ENCODE data around the gene PLEKHA7. TPM values are rescaled to one million over a fixed set of nuclear protein-coding genes. Genes with fewer than 3 reads are reported as not detected.

PLEKHA7 gene
- total RNA-seq, 2 donors from 2014 or later, result 17.5 to 21.9 TPM

- Histone ChIP-seq H3K27me3 (ENCODE audit: control insufficient read depth, insufficient read depth, low read length, poor library complexity, severe bottlenecking) (no peaks in the 10 kb centered on the region), H3K36me3 (ENCODE audit: control insufficient read depth, insufficient read depth, low read length) (peaks cover 32% of the 10 kb centered on the region), H3K9ac (ENCODE audit: extremely low read depth, low read length, poor library complexity, severe bottlenecking) (no peak overlapping the region), H3K9me3 (ENCODE audit: control insufficient read depth, low read length) (no peaks in the 10 kb centered on the region), H3K4me3 (ENCODE audit: low read length) (no peak overlapping the region), H3K4me1 (ENCODE audit: control insufficient read depth, insufficient read depth, low read length) (no peaks in the 10 kb centered on the region), H3K27ac (ENCODE audit: low read depth, low read length) (no peak overlapping the region)
- Mint-ChIP-seq H3K4me1 (no peaks in the 10 kb centered on the region), H3K4me3 (no peak overlapping the region), H3K9me3 (no peaks in the 10 kb centered on the region), H3K27ac (no peak overlapping the region), H3K27me3 (ENCODE audit: insufficient read depth) (no peaks in the 10 kb centered on the region), H3K36me3 (ENCODE audit: low read depth) (peaks cover 29% of the 10 kb centered on the region)
- WGBS, 2 experiments (ENCODE audit: insufficient coverage in 1 of 2, insufficient read length in 1 of 2), result 88 to 97% methylated on average over 6 to 8 of the region's 8 CpGs
- no peak for DNase-seq
- TF ChIP-seq CTCF (conservative IDR thresholded peaks at IDR 0.05), result no peak
Measured at GRCh38 chr11:16759857-16760508, 254.2 kb downstream of the PLEKHA7 start.

GRCh38 chr11:16758382-16759024, 255.7 kb downstream of the PLEKHA7 start:
- Histone ChIP-seq H3K4me1 (ENCODE audit: control insufficient read depth, insufficient read depth, low read length) (no peaks in the 10 kb centered on the region), H3K27ac (ENCODE audit: low read depth, low read length) (no peak overlapping the region), H3K36me3 (ENCODE audit: control insufficient read depth, insufficient read depth, low read length) (peaks cover 46% of the 10 kb centered on the region), H3K27me3 (ENCODE audit: control insufficient read depth, insufficient read depth, low read length, poor library complexity, severe bottlenecking) (no peaks in the 10 kb centered on the region), H3K9ac (ENCODE audit: extremely low read depth, low read length, poor library complexity, severe bottlenecking) (no peak overlapping the region), H3K4me3 (ENCODE audit: low read length) (no peak overlapping the region), H3K9me3 (ENCODE audit: control insufficient read depth, low read length) (no peaks in the 10 kb centered on the region)
- 94% methylated on average over 4 of the region's 4 CpGs; no CpG with 5 or more reads in 1 of the 2 experiments for WGBS, 2 experiments (ENCODE audit: insufficient coverage in 1 of 2, insufficient read length in 1 of 2)
- no peak overlapping the region for H3K4me3 Mint-ChIP-seq
- peaks cover 42% of the 10 kb centered on the region for H3K36me3 Mint-ChIP-seq (ENCODE audit: low read depth)
- no peaks in the 10 kb centered on the region for H3K4me1 Mint-ChIP-seq
- TF ChIP-seq CTCF (conservative IDR thresholded peaks at IDR 0.05), result no peak
- no peaks in the 10 kb centered on the region for H3K27me3 Mint-ChIP-seq (ENCODE audit: insufficient read depth)
- no peak for DNase-seq
- H3K9me3 Mint-ChIP-seq, result no peaks in the 10 kb centered on the region
- H3K27ac Mint-ChIP-seq, result no peak overlapping the region

GRCh38 chr11:16750417-16750816, 263.8 kb downstream of the PLEKHA7 start:
- Mint-ChIP-seq H3K4me1 (no peaks in the 10 kb centered on the region), H3K36me3 (ENCODE audit: low read depth) (peaks cover 91% of the 10 kb centered on the region), H3K27ac (no peak overlapping the region), H3K4me3 (no peak overlapping the region), H3K9me3 (peaks cover 4% of the 10 kb centered on the region), H3K27me3 (ENCODE audit: insufficient read depth) (no peaks in the 10 kb centered on the region)
- Histone ChIP-seq H3K27ac (ENCODE audit: low read depth, low read length) (no peak overlapping the region), H3K36me3 (ENCODE audit: control insufficient read depth, insufficient read depth, low read length) (peaks cover 98% of the 10 kb centered on the region), H3K9me3 (ENCODE audit: control insufficient read depth, low read length) (peaks cover 23% of the 10 kb centered on the region), H3K27me3 (ENCODE audit: control insufficient read depth, insufficient read depth, low read length, poor library complexity, severe bottlenecking) (no peaks in the 10 kb centered on the region), H3K9ac (ENCODE audit: extremely low read depth, low read length, poor library complexity, severe bottlenecking) (no peak overlapping the region), H3K4me1 (ENCODE audit: control insufficient read depth, insufficient read depth, low read length) (no peaks in the 10 kb centered on the region), H3K4me3 (ENCODE audit: low read length) (no peak overlapping the region)
- 95% methylated on average over 1 of the region's 1 CpG; no CpG with 5 or more reads in 1 of the 2 experiments for WGBS, 2 experiments (ENCODE audit: insufficient coverage in 1 of 2, insufficient read length in 1 of 2)
- DNase-seq, result no peak
- no peak for TF ChIP-seq CTCF (conservative IDR thresholded peaks at IDR 0.05)
